SJCRH30 (cell line): ENCODE data around the gene SLC1A3. TPM values are rescaled to one million over a fixed set of nuclear protein-coding genes. Genes with fewer than 3 reads are reported as not detected.

Experiments
- DNase-seq, 2 experiments: peaks; one replicate each; pipeline ENCODE4 v3.0.0-alpha.2; 2015 to 2020
- H3K27ac ChIP-seq: fragments of 250-450 bp; sonication (Bioruptor Pico); 2 replicates; pipeline ENCODE4 v1.5.1; 2020; ENCODE audit warnings: mild to moderate bottlenecking, moderate library complexity
- H3K27me3 ChIP-seq: fragments of 250-450 bp; sonication (Bioruptor Pico); 2 replicates; pipeline ENCODE4 v1.5.1; 2020; ENCODE audit warnings: mild to moderate bottlenecking, moderate library complexity
- H3K36me3 ChIP-seq: fragments of 250-450 bp; sonication (Bioruptor Pico); 2 replicates; pipeline ENCODE4 v1.5.1; 2020; ENCODE audit warnings: mild to moderate bottlenecking, moderate library complexity
- H3K4me1 ChIP-seq: fragments of 250-450 bp; sonication (Bioruptor Pico); 2 replicates; pipeline ENCODE4 v1.5.1; 2020; ENCODE audit warnings: mild to moderate bottlenecking, moderate library complexity
- H3K4me3 ChIP-seq: fragments of 250-450 bp; sonication (Bioruptor Pico); 2 replicates; pipeline ENCODE4 v1.5.1; 2020; ENCODE audit warnings: mild to moderate bottlenecking, moderate library complexity
- H3K9me3 ChIP-seq: fragments of 250-450 bp; sonication (Bioruptor Pico); replicated peaks from 2 replicates; pipeline ENCODE4 v1.5.1; 2020; ENCODE audit warnings: mild to moderate bottlenecking, moderate library complexity
- total RNA-seq: library from RNA; depleted of rRNA; stranded (reverse); fragments of >200 nt; shearing (Covaris generic); gene quantifications from 2 replicates; pipeline ENCODE4 v1.2.3, GENCODE V29; 2014

SLC1A3 gene
- total RNA-seq, 1 experiment from 2014 or later: 1.4 TPM

GRCh38 chr5:36666274-36666673 lies 59.9 kb downstream of the SLC1A3 start:
- Histone ChIP-seq H3K4me1 (peaks cover 6% of the 10 kb centered on the region; the same call in 1 of the 2 replicates), H3K27ac (no peak overlapping the region), H3K4me3 (no peak overlapping the region), H3K27me3 (no peaks in the 10 kb centered on the region), H3K9me3 (no peaks in the 10 kb centered on the region), H3K36me3 (no peaks in the 10 kb centered on the region)
- DNase-seq: no peak

GRCh38 chr5:36666986-36667385 lies 60.6 kb downstream of the SLC1A3 start:
- Histone ChIP-seq H3K4me1 (peaks cover 1% of the 10 kb centered on the region; the same call in 1 of the 2 replicates), H3K36me3 (no peaks in the 10 kb centered on the region), H3K4me3 (no peak overlapping the region), H3K27me3 (no peaks in the 10 kb centered on the region), H3K9me3 (no peaks in the 10 kb centered on the region), H3K27ac (no peak overlapping the region)
- DNase-seq: no peak

- Histone ChIP-seq H3K4me1 (no peaks in the 10 kb centered on the region), H3K4me3 (no peak overlapping the region), H3K36me3 (no peaks in the 10 kb centered on the region)
These were observed 61.4 kb downstream of the SLC1A3 start for GRCh38 chr5:36667824-36668223.

GRCh38 chr5:36669015-36669651 lies 62.7 kb downstream of the SLC1A3 start:
- no peaks in the 10 kb centered on the region for H3K36me3 ChIP-seq
- H3K27me3 ChIP-seq: no peaks in the 10 kb centered on the region
- no peak for DNase-seq
- no peaks in the 10 kb centered on the region for H3K9me3 ChIP-seq
- no peak overlapping the region for H3K4me3 ChIP-seq
- H3K4me1 ChIP-seq: no peaks in the 10 kb centered on the region
- no peak overlapping the region for H3K27ac ChIP-seq

More at GRCh38 chr5:36667824-36668223, 61.4 kb downstream of the SLC1A3 start:
- no peaks in the 10 kb centered on the region for H3K27me3 ChIP-seq
- DNase-seq: no peak
- no peak overlapping the region for H3K27ac ChIP-seq
- no peaks in the 10 kb centered on the region for H3K9me3 ChIP-seq

GRCh38 chr5:36670548-36670947 lies 64.1 kb downstream of the SLC1A3 start:
- H3K9me3 ChIP-seq: no peaks in the 10 kb centered on the region
- no peaks in the 10 kb centered on the region for H3K27me3 ChIP-seq
- DNase-seq: no peak
- H3K36me3 ChIP-seq: no peaks in the 10 kb centered on the region
- no peaks in the 10 kb centered on the region for H3K4me1 ChIP-seq
- H3K27ac ChIP-seq: no peak overlapping the region
- no peak overlapping the region for H3K4me3 ChIP-seq

GRCh38 chr5:36675282-36675681 lies 68.9 kb downstream of the SLC1A3 start:
- Histone ChIP-seq H3K27ac (no peak overlapping the region), H3K4me1 (no peaks in the 10 kb centered on the region), H3K4me3 (no peak overlapping the region), H3K9me3 (no peaks in the 10 kb centered on the region), H3K36me3 (no peaks in the 10 kb centered on the region), H3K27me3 (no peaks in the 10 kb centered on the region)
- no peak for DNase-seq

GRCh38 chr5:36679221-36679989 lies 73.0 kb downstream of the SLC1A3 start:
- Histone ChIP-seq H3K27ac (no peak overlapping the region), H3K27me3 (no peaks in the 10 kb centered on the region), H3K36me3 (no peaks in the 10 kb centered on the region), H3K9me3 (no peaks in the 10 kb centered on the region), H3K4me1 (peaks cover 5% of the 10 kb centered on the region), H3K4me3 (no peak overlapping the region)
- DNase-seq: no peak

GRCh38 chr5:36680066-36680465 lies 73.7 kb downstream of the SLC1A3 start:
- Histone ChIP-seq H3K9me3 (no peaks in the 10 kb centered on the region), H3K36me3 (no peaks in the 10 kb centered on the region), H3K27ac (no peak overlapping the region), H3K4me1 (peaks cover 5% of the 10 kb centered on the region), H3K27me3 (no peaks in the 10 kb centered on the region), H3K4me3 (no peak overlapping the region)
- no peak for DNase-seq

- Histone ChIP-seq H3K27me3 (no peaks in the 10 kb centered on the region), H3K4me3 (no peak overlapping the region), H3K36me3 (no peaks in the 10 kb centered on the region), H3K4me1 (peaks cover 5% of the 10 kb centered on the region), H3K9me3 (no peaks in the 10 kb centered on the region), H3K27ac (no peak overlapping the region)
- no peak for DNase-seq
These were observed 75.3 kb downstream of the SLC1A3 start for GRCh38 chr5:36681711-36682110.

- Histone ChIP-seq H3K4me3 (no peak overlapping the region), H3K27ac (no peak overlapping the region), H3K27me3 (no peaks in the 10 kb centered on the region)
These were observed 76.1 kb downstream of the SLC1A3 start for GRCh38 chr5:36682499-36682898.

GRCh38 chr5:36683821-36684434 lies 77.5 kb downstream of the SLC1A3 start:
- no peak overlapping the region for H3K4me3 ChIP-seq
- peak overlapping the region; percentile 72 for H3K27ac ChIP-seq
- peaks cover 5% of the 10 kb centered on the region for H3K4me1 ChIP-seq
- no peaks in the 10 kb centered on the region; the same call in 1 of the 2 replicates for H3K27me3 ChIP-seq
- H3K36me3 ChIP-seq: no peaks in the 10 kb centered on the region
- H3K9me3 ChIP-seq: no peaks in the 10 kb centered on the region
- DNase-seq: peak; percentile 68 to 71

More at GRCh38 chr5:36682499-36682898, 76.1 kb downstream of the SLC1A3 start:
- H3K9me3 ChIP-seq: no peaks in the 10 kb centered on the region
- no peak for DNase-seq
- H3K4me1 ChIP-seq: peaks cover 5% of the 10 kb centered on the region
- no peaks in the 10 kb centered on the region for H3K36me3 ChIP-seq

- no peaks in the 10 kb centered on the region for H3K9me3 ChIP-seq
- no peak overlapping the region for H3K4me3 ChIP-seq
- no peaks in the 10 kb centered on the region for H3K36me3 ChIP-seq
- H3K27ac ChIP-seq: no peak overlapping the region
- no peak for DNase-seq
- H3K4me1 ChIP-seq: peaks cover 5% of the 10 kb centered on the region
- no peaks in the 10 kb centered on the region; the same call in 1 of the 2 replicates for H3K27me3 ChIP-seq
These were observed 79.4 kb downstream of the SLC1A3 start for GRCh38 chr5:36685631-36686288.

GRCh38 chr5:36686881-36687280 lies 80.5 kb downstream of the SLC1A3 start:
- DNase-seq: no peak
- Histone ChIP-seq H3K4me1 (peaks cover 5% of the 10 kb centered on the region), H3K27ac (no peak overlapping the region), H3K9me3 (no peaks in the 10 kb centered on the region), H3K4me3 (no peak overlapping the region), H3K36me3 (no peaks in the 10 kb centered on the region), H3K27me3 (no peaks in the 10 kb centered on the region; the same call in 1 of the 2 replicates)

GRCh38 chr5:36688722-36689121 lies 82.3 kb downstream of the SLC1A3 start:
- H3K36me3 ChIP-seq: no peaks in the 10 kb centered on the region
- peak in 1 of 2 experiments; percentile 29 for DNase-seq
- no peaks in the 10 kb centered on the region for H3K9me3 ChIP-seq
- peaks cover 5% of the 10 kb centered on the region for H3K4me1 ChIP-seq
- H3K27me3 ChIP-seq: no peaks in the 10 kb centered on the region; the same call in 1 of the 2 replicates
- no peak overlapping the region for H3K27ac ChIP-seq
- H3K4me3 ChIP-seq: no peak overlapping the region

- no peaks in the 10 kb centered on the region for H3K9me3 ChIP-seq
- no peaks in the 10 kb centered on the region for H3K36me3 ChIP-seq
- H3K27me3 ChIP-seq: no peaks in the 10 kb centered on the region; the same call in 1 of the 2 replicates
- H3K4me3 ChIP-seq: no peak overlapping the region
- peaks cover 1% of the 10 kb centered on the region for H3K4me1 ChIP-seq
- H3K27ac ChIP-seq: no peak overlapping the region
- DNase-seq: no peak
These were observed 82.8 kb downstream of the SLC1A3 start for GRCh38 chr5:36689225-36689624.
